GM19372 (cell line): ENCODE data around the gene ACSM2B.
"Not testable (repeated sequence)": the region's sequence is repeated elsewhere in the genome, so short reads cannot be mapped to it uniquely, and the experiment has no call there.

Source experiments
- ATAC-seq: cut with Tn5 transposase; IDR thresholded peaks from one replicate; pipeline ENCODE4 v1.9.1; 2021; ENCODE audit warnings: mild to moderate bottlenecking, low read depth, moderate library complexity; ENCODE audit not compliant: unreplicated experiment

Gene ACSM2B

DNA sequence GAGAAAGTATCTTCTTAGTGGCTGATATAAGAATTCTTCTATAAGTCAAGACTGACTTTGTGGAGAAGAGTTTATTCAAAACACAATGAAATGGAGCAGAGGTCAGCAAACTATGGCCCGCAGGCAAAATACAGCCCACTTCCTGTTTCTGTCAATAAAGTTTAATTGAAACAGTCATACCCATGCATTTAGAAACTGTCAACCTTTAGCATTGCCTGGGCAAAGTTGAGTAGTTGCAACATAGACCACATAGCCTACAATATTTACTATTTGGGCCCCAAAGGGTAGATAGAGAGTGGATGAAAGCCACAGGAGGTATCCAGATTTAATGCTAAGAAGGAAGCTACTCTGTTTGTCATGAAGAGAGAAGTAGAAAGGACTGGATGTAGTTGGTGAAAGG is 38.0 kb downstream of the ACSM2B start:
- no peak for ATAC-seq

DNA sequence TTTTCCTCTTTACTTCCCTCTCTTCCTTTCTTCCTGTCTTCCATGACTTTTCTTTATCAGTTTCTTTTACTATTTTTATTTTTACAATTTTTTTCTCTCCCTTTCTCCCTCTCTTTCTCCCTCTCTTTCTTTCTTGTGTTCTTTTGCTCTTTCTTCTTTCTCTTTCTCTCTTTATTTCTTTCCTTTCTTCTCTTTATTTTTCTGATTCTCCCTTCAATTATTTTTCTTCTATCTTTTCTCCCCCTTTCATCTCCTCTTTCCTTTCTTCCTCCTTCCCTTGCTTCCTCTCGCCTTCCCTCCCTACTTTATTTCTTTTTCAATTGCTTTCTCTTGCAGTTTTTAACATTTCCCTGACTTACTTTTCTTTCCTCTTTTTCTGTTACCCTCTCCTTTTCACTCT is 39.5 kb downstream of the ACSM2B start:
- not testable (repeated sequence) for ATAC-seq

DNA sequence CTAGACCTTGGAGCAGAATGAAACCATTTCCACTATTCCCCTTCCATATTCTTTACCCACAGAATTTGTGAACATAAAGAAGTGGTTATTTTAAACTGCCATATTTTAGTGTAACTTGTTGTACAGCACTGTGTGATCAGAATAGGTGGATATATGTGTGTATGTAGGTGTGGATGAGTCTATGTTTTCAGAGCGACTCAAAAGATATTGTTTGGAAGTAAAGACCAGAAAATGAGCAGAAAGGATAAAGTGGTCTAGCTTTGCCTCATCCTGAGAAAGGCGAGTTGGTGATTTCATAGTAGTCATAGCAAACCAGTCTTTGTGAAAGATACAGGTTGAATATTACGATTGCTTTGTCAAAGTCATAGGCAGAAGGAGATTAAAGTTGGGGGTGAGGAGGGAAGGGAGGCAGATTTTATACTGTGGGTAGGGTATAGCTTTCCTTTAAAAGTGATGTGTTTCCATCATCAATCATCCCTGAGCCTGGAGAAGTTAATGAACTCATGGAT is 43.8 kb downstream of the ACSM2B start:
- ATAC-seq = not testable (repeated sequence)

DNA sequence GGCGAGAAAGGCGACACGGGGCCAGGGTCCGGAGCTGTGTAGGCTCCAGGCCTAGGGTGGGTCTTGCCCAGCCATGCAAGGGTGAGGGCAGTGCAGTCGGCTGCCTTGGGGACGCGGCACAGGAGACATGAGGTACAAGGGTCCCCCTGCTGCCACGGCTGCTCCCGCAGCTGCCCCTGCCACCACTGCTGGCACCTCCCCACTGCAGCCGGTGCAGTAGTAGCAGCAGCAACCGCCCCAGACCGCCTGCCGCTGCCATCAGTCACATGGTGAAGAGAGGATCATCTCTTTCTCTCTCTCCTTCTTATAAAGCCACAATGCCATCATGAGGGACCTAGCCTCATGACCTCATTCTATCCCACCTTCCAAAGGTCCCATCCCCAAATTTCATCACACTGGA is 44.4 kb downstream of the ACSM2B start:
- ATAC-seq = not testable (repeated sequence)

DNA sequence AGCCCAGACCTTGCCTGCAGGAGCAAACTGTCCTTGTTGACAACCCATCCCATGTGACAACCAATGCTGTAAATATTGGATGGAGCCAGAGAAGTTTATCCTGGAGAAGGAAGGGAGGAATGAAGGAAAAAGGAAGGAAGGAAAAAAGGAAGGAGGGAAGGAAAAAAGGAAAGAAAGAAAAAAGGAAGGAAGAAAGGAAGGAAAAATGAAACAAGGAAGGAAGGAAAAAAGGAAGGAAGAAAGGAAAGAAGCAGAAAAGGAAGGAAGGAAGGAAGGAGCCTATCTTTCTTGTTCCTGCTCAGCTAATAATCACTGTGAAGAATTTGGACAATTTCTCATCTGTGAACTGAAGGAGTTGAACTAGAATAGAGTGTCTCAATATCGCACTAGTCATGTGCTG is 56.1 kb downstream of the ACSM2B start:
- ATAC-seq = no peak

DNA sequence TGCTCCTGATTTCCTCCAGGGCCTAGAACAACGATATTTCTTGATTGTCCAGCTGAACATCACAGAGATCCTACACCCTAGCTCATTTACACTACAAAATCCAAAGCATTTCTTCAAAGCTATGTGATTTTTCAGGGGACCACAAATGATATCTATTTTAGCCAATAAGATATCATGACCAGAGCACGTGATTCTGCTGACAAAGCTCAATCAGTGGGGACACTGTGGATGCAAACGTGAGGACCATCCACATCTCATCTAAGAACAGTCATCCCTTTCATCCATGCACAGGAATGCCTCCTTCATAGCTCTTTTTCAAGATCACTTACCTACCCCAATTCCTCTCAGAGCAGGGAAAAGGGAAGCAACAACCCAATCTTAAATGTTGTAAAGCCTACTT is 56.9 kb downstream of the ACSM2B start:
- ATAC-seq = no peak

DNA sequence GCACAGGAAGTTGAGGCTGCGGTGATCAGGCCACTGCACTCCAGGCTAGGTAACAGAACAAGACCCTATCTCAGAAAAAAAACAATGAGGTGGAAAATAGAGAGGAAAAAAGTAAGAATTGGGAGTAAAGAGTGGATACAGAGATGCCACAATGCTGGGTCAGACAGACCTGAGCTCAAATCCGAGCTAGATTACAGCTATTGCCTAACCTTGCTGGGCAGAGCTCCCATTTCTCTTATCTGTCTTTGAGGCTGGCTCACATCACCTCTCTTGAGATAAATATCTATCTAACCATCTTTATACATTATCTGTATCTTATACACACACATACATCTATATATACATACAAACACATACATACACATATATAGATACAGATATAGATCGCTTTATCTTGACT is 59.0 kb downstream of the ACSM2B start:
- no peak for ATAC-seq

DNA sequence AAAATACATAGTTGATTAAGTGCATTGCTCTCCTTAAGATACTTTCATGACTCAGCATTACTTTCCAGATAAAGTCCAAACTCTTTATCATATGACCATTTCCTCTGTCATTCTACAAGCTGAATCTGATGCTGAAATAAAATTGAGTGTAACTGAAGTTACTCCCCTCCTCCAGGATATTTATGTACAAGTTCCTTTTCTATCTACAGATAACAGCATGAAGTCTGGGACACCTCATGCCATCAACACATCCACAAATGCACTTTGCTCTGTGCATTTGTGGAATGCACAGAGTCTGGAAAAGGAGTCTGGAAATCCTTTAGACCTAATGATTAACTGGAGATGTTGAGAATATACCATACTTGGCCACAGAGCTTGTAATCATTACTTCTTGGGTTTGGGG is 60.5 kb downstream of the ACSM2B start:
- no peak for ATAC-seq

DNA sequence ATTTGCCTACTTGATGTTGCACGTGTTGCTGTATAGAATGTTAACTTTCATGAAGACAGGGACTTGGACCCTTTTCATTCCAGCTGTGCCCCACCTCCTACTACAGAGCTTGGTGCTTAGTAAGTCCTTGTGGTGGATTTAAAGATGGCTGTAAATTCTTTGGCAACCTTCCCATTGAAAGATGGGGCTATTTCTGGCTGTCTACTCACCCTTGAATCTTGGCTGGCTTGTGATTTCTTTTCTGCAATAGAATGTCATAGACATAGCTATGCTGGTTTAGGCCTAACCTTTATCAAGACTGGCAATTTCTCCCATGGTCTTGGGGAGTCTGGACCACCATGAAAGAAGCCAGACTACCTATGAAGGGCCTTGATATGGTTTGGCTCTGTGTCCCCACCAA is 65.8 kb downstream of the ACSM2B start:
- no peak for ATAC-seq

DNA sequence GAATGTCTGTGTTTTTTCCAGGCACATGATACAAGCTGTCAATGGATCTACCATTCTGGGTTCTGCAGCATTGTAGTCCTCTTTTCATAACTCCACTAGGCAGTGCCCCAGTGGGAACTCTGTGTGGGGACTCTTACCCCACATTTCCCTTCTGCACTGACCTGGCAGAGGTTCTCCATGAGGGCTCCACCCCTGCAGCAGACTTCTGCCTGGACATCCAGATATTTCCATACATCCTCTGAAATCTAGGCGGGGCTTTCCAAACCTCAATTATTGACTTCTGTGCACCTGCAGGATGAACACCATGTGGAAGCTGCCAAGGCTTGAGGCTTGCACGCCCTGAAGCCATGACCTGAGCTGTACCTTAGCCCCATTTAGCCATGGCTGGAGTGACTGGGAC is 68.9 kb downstream of the ACSM2B start:
- ATAC-seq = no peak

DNA sequence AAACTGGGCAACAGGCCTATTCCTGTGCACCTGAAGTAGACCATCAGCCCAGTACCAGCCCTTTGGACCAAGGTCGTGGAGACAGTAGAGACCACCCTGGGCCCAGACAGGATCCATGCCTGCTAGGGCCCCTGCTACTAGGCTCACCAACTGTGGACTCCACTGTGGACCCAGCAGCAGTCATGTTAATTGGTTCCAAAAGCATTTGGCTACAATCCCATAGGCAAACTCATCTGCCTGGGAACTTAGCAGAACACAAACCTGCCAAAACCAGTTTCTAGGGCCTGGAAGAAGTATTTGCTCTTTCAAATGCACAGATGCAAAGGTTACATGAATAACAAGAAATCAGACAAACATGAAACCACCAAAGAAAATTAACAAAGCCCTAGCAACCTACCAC is 71.7 kb downstream of the ACSM2B start:
- ATAC-seq = no peak

DNA sequence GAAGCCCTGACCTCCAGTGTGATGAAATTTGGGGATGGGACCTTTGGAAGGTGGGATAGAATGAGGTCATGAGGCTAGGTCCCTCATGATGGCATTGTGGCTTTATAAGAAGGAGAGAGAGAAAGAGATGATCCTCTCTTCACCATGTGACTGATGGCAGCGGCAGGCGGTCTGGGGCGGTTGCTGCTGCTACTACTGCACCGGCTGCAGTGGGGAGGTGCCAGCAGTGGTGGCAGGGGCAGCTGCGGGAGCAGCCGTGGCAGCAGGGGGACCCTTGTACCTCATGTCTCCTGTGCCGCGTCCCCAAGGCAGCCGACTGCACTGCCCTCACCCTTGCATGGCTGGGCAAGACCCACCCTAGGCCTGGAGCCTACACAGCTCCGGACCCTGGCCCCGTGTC is 84.7 kb downstream of the ACSM2B start:
- ATAC-seq = not testable (repeated sequence)

DNA sequence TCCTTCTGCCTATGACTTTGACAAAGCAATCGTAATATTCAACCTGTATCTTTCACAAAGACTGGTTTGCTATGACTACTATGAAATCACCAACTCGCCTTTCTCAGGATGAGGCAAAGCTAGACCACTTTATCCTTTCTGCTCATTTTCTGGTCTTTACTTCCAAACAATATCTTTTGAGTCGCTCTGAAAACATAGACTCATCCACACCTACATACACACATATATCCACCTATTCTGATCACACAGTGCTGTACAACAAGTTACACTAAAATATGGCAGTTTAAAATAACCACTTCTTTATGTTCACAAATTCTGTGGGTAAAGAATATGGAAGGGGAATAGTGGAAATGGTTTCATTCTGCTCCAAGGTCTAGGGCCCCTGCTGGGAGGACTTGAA is 85.2 kb downstream of the ACSM2B start:
- not testable (repeated sequence) for ATAC-seq
